K562 (cell line): Measurements from ENCODE around the gene AFF1. TPM values are rescaled to one million over a fixed set of nuclear protein-coding genes. Genes with fewer than 3 reads are reported as not detected.

ENCODE experiments used
- ATAC-seq: fragments of 200-7000 bp; cut with Tn5 transposase; 3 replicates; pipeline ENCODE4 v1.9.1; 2020; ENCODE audit warnings: moderate library complexity
- BruUV-seq: library from RNA; stranded (reverse); fragments of 400-500 nt; replicated peaks from 2 replicates; lab custom pipeline; 2021; lab: Mats Ljungman, UMichigan
- CTCF ChIA-PET: fragments of 300-600 bp; formaldehyde crosslinking; extraction: SDS; loops from one replicate; lab custom pipeline; 2021; ENCODE audit warnings: low intra/inter-chr PET ratio; lab: Yijun Ruan, JAX
- POLR2A ChIA-PET: fragments of 300-600, 350-650 bp; sonication (Branson Sonifier 250); formaldehyde crosslinking; extraction: SDS; loops from one replicate; lab custom pipeline; 2021; ENCODE audit warnings: antibody characterized with exemption, inconsistent platforms; lab: Yijun Ruan, JAX
- DNase-seq, 4 experiments: peaks; one replicate each; pipeline versions ENCODE4 v3.0.0 to v3.0.0-alpha.2; 2011 to 2018; ENCODE audit warnings: low spot score in 3 of 4, mixed read lengths in 3 of 4; ENCODE audit errors: extremely low read depth in 1 of 4
- FAIRE-seq: peaks from 2 replicates; lab custom pipeline; 2011; peaks lifted over from hg19 to GRCh38; lab: Jason Lieb, UNC
- H2AFZ ChIP-seq: 2 replicates; pipeline ENCODE4 v1.6.0; 2011; ENCODE audit warnings: low read depth, low read length, control low read depth, inconsistent platforms
- H3K27ac ChIP-seq: fragments of 200-600 bp; 3 replicates; pipeline ENCODE4 v1.8.0; 2011; ENCODE audit warnings: low read depth, mild to moderate bottlenecking, control low read depth, inconsistent platforms, low read length, moderate library complexity, mixed read lengths; ENCODE audit errors: extremely low read depth
- H3K27me3 ChIP-seq, 2 experiments: fragments of 300-600 bp in 1 of 2; 2 replicates in 1 of 2; 3 replicates in 1 of 2; pipeline versions ENCODE4 v1.6.0 to v1.8.0; 2011; ENCODE audit warnings: inconsistent platforms in 2 of 2, low read length in 2 of 2, mild to moderate bottlenecking in 1 of 2, mixed read lengths in 1 of 2, moderate library complexity in 1 of 2; ENCODE audit not compliant: control insufficient read depth in 2 of 2, insufficient read depth in 2 of 2
- H3K36me3 ChIP-seq: fragments of 300-600 bp; 3 replicates; pipeline ENCODE4 v1.8.0; 2011; ENCODE audit warnings: mild to moderate bottlenecking, low read length, inconsistent platforms; ENCODE audit not compliant: control insufficient read depth, insufficient read depth
- H3K4me1 ChIP-seq, 2 experiments: fragments of 200-600 bp in 1 of 2; replicated peaks in 1 of 2; 2 replicates in 1 of 2; 3 replicates in 1 of 2; pipeline versions ENCODE4 v1.5.1 to v1.8.0; 2011; ENCODE audit warnings: inconsistent platforms in 2 of 2, low read length in 2 of 2, mild to moderate bottlenecking in 1 of 2, mixed read lengths in 1 of 2, moderate library complexity in 1 of 2; ENCODE audit not compliant: control insufficient read depth in 2 of 2, insufficient read depth in 2 of 2
- H3K4me2 ChIP-seq: 2 replicates; pipeline ENCODE4 v1.6.1; 2011; ENCODE audit warnings: low read length, control low read depth, inconsistent platforms, mixed read lengths; ENCODE audit not compliant: insufficient read depth
- H3K4me3 ChIP-seq: fragments of 200-600 bp; sonication (generic), shearing (Covaris generic); 2 replicates; pipeline ENCODE4 v1.5.1; 2016; ENCODE audit warnings: control low read depth, inconsistent platforms
- H3K79me2 ChIP-seq: fragments of 200-600 bp; 3 replicates; pipeline ENCODE4 v1.8.0; 2011; ENCODE audit warnings: low read length, inconsistent platforms; ENCODE audit not compliant: control insufficient read depth, insufficient read depth
- H3K9ac ChIP-seq, 2 experiments: 2 replicates each; pipeline versions ENCODE4 v1.6.0 to v1.6.1; 2011; ENCODE audit warnings: low read depth in 2 of 2, low read length in 2 of 2, control low read depth in 1 of 2, inconsistent platforms in 1 of 2, mild to moderate bottlenecking in 1 of 2, mixed read lengths in 1 of 2; ENCODE audit not compliant: insufficient read depth in 1 of 2
- H3K9me1 ChIP-seq: one replicate; pipeline ENCODE4 v1.6.0; 2011; ENCODE audit warnings: inconsistent platforms, mild to moderate bottlenecking, low read length, moderate library complexity; ENCODE audit not compliant: control insufficient read depth, insufficient read depth
- H3K9me3 ChIP-seq: replicated peaks from 2 replicates; pipeline ENCODE4 v1.5.1; 2011; ENCODE audit warnings: low read depth, low read length, inconsistent platforms; ENCODE audit not compliant: control insufficient read depth, insufficient read depth
- H4K20me1 ChIP-seq: replicated peaks from 2 replicates; pipeline ENCODE4 v1.6.1; 2011; ENCODE audit warnings: low read length, inconsistent platforms, mixed read lengths; ENCODE audit not compliant: control insufficient read depth, insufficient read depth
- KAT2B ChIP-seq: IDR thresholded peaks from one replicate; pipeline ENCODE4 v1.6.1; 2012; ENCODE audit warnings: low read depth, mild to moderate bottlenecking, control low read depth, inconsistent platforms, low read length, moderate library complexity
- POLR2AphosphoS5 ChIP-seq: IDR thresholded peaks from 2 replicates; pipeline ENCODE4 v1.6.1; 2011; ENCODE audit warnings: mild to moderate bottlenecking, low read depth, low read length, moderate library complexity; ENCODE audit not compliant: control insufficient read depth, insufficient read depth
- RAD21 ChIP-seq, 2 experiments: fragments of 250-450 bp in 1 of 2; fragments of 450-650 bp in 1 of 2; sonication (Bioruptor Pico) in 1 of 2; formaldehyde crosslinking in 1 of 2; IDR thresholded peaks in 1 of 2; conservative IDR thresholded peaks in 1 of 2; 2 replicates each; pipeline versions ENCODE4 v1.4.0 to v1.8.0; 2020 to 2022; ENCODE audit warnings: mild to moderate bottlenecking in 2 of 2, moderate library complexity in 1 of 2
- RBM25 ChIP-seq: fragments of 200-400 bp; formaldehyde crosslinking; IDR thresholded peaks from 2 replicates; pipeline ENCODE4 v1.6.1; 2018; ENCODE audit warnings: low read length, low read depth, moderate library complexity; ENCODE audit not compliant: severe bottlenecking
- SRSF3 ChIP-seq: fragments of 200-400 bp; formaldehyde crosslinking; IDR thresholded peaks from 2 replicates; pipeline ENCODE4 v1.6.1; 2016; ENCODE audit warnings: mild to moderate bottlenecking, low read length, moderate library complexity; ENCODE audit not compliant: insufficient read depth
- TFAM ChIP-seq: fragments of 250-450 bp; sonication (Bioruptor Pico); conservative IDR thresholded peaks from 2 replicates; pipeline ENCODE4 v1.5.0; 2021; ENCODE audit warnings: mild to moderate bottlenecking, moderate library complexity
- ZC3H11A ChIP-seq: IDR thresholded peaks from 2 replicates; pipeline ENCODE4 v1.6.1; 2012; ENCODE audit warnings: low read depth, low read length, improper control_type of control experiment
- ZNF668 ChIP-seq: fragments of 250-450 bp; sonication (Bioruptor Pico); IDR thresholded peaks from 2 replicates; pipeline ENCODE4 v1.8.0; 2022; ENCODE audit warnings: mild to moderate bottlenecking, inconsistent platforms
- WGBS: fragments of 100-300 bp; shearing (Covaris generic); methylation state at CpG from one replicate; pipeline ENCODE4 v1.1.6; 2016; ENCODE audit warnings: low coverage, mixed read lengths; ENCODE audit not compliant: insufficient coverage; ENCODE audit errors: missing lambda C conversion rate; 5-methylcytosine and 5-hydroxymethylcytosine counted together
- in situ Hi-C: fragments of 300-500 bp; cut with MboI; formaldehyde crosslinking; loops from 4 replicates; pipeline ENCODE4 v1.15.0; 2018; ENCODE audit warnings: inconsistent platforms, mixed read lengths
- intact Hi-C: fragments of 100-400 bp; cut with micrococcal nuclease; formaldehyde crosslinking; loops from 2 replicates; pipeline ENCODE4 v1.14.2; 2022
- polyA plus RNA-seq, 8 experiments: library from polyadenylated mRNA; depleted of rRNA in 4 of 8; stranded (reverse) in 5 of 8; unstranded in 3 of 8; fragments of >200 nt; fragmentation: Nextera tagmentation in 2 of 8; fragmentation: Illumina TruSeq in 1 of 8; extraction: Ambion mirVana in 2 of 8; extraction: Trizol in 1 of 8; gene quantifications; 2 replicates each; pipeline versions ENCODE4 v1.2.1 to v1.2.3, GENCODE V29; 2011 to 2014; ENCODE audit warnings: inconsistent platforms in 1 of 8, missing spikeins in 1 of 8
- total RNA-seq, 7 experiments: library from RNA; depleted of rRNA in 6 of 7; stranded (reverse); fragments of >200 nt in 6 of 7; fragmentation: Illumina TruSeq in 2 of 7; extraction: Trizol in 2 of 7; gene quantifications; 2 replicates each; pipeline versions ENCODE4 v1.2.1 to v1.2.3, GENCODE V29; 2011 to 2021; ENCODE audit warnings: low replicate concordance in 1 of 7
- TF ChIP-seq, protein P1 (sequence below): sonication (generic); formaldehyde crosslinking; IDR thresholded peaks from 2 replicates; pipeline ENCODE4 v1.8.0; 2022; ENCODE audit warnings: mild to moderate bottlenecking, missing genetic modification reagents
- TF ChIP-seq, protein P2 (sequence below): fragments of 450-650 bp; IDR thresholded peaks from 2 replicates; pipeline ENCODE4 v1.6.1; 2014; ENCODE audit warnings: low read depth, mild to moderate bottlenecking, moderate library complexity, borderline replicate concordance
- TF ChIP-seq, protein P3 (sequence below): fragments of 250-450 bp; sonication (Bioruptor Pico); IDR thresholded peaks from 2 replicates; pipeline ENCODE4 v1.4.0; 2020; ENCODE audit warnings: mild to moderate bottlenecking, moderate library complexity, borderline replicate concordance

AFF1 gene
- total and polyA plus RNA-seq, 9 of the 15 experiments (the other 6 are each of a cell fraction or from before 2014, with no cell fraction given): 4.1 to 47.5 (median 17.2) TPM

DNA sequence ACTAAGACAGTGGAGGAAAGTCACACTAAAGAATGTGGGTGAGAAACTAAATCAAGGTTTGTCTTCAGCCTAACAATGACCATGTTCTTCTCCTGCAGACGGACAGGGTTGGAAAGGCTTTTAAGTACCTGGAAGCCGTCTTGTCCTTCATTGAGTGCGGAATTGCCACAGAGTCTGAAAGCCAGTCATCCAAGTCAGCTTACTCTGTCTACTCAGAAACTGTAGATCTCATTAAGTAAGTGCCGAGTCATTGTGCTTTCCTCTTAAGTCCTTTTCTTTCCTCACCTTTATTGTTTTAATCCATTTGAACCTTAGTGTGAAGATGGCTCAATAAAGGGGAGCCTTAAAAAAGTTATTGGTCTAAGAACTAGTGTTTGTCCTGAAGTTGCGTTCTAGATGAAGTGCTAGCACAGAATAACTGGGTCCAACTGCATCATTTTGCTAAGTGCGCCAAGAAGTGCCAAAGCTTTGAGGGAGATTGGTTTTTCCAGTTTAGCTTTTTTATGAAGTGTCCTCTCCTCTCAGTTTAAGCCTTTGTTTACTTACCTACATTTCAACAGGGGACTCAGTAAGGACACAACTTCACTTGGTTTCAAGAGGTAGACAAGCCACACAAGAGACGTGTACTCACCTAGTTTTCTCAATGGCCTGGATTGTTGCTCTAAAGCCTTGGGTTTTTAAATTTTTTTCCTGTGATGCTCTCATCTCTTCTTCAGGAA lies 196.3 kb downstream of the AFF1 start:
- H4K20me1 ChIP-seq: no peaks in the 10 kb centered on the region
- CTCF ChIA-PET: no interaction called here
- no peaks in the 10 kb centered on the region for H3K9me1 ChIP-seq
- no peak overlapping the region for H3K9ac ChIP-seq
- no peak overlapping the region for H2AFZ ChIP-seq
- no peak overlapping the region for H3K4me3 ChIP-seq
- DNase-seq (peak in 1 of 4 experiments; percentile 16), FAIRE-seq (peak; percentile 48), ATAC-seq (peak; percentile 65)
- no peak overlapping the region for H3K4me2 ChIP-seq
- POLR2A ChIA-PET: interaction anchor here (1.0 kb wide), 1 partner anchor 30 kb away, joined by 4 read pairs; no protein-coding TSS in a partner anchor
- no TSS peak for BruUV-seq
- intact Hi-C loops (no loop called here), in situ Hi-C loops (no loop called here)
- H3K9me3 ChIP-seq: no peaks in the 10 kb centered on the region
- no peak overlapping the region; the same call in 2 of the 3 replicates for H3K27ac ChIP-seq
- H3K27me3 ChIP-seq: no peaks in the 10 kb centered on the region
- peaks cover 96% of the 10 kb centered on the region for H3K36me3 ChIP-seq
- peaks cover 0 to 3% of the 10 kb centered on the region in 2 experiments; a peak in 1 of 5 replicates for H3K4me1 ChIP-seq
- 96% methylated on average over 7 of the region's 7 CpGs for WGBS
- no peaks in the 10 kb centered on the region for H3K79me2 ChIP-seq
- TF ChIP-seq POLR2AphosphoS5 (no peak), RAD21 (CRISPR knock-in tag; conservative IDR thresholded peaks at IDR 0.05 in 1 of 2, IDR thresholded peaks at IDR 0.05 in 1 of 2) (no peak), KAT2B (no peak), SRSF3 (no peak), ZNF668 (CRISPR knock-in tag) (no peak), RBM25 (no peak), TFAM (CRISPR knock-in tag) (no peak), ZC3H11A (no peak)
- TF ChIP-seq, protein P1, sequence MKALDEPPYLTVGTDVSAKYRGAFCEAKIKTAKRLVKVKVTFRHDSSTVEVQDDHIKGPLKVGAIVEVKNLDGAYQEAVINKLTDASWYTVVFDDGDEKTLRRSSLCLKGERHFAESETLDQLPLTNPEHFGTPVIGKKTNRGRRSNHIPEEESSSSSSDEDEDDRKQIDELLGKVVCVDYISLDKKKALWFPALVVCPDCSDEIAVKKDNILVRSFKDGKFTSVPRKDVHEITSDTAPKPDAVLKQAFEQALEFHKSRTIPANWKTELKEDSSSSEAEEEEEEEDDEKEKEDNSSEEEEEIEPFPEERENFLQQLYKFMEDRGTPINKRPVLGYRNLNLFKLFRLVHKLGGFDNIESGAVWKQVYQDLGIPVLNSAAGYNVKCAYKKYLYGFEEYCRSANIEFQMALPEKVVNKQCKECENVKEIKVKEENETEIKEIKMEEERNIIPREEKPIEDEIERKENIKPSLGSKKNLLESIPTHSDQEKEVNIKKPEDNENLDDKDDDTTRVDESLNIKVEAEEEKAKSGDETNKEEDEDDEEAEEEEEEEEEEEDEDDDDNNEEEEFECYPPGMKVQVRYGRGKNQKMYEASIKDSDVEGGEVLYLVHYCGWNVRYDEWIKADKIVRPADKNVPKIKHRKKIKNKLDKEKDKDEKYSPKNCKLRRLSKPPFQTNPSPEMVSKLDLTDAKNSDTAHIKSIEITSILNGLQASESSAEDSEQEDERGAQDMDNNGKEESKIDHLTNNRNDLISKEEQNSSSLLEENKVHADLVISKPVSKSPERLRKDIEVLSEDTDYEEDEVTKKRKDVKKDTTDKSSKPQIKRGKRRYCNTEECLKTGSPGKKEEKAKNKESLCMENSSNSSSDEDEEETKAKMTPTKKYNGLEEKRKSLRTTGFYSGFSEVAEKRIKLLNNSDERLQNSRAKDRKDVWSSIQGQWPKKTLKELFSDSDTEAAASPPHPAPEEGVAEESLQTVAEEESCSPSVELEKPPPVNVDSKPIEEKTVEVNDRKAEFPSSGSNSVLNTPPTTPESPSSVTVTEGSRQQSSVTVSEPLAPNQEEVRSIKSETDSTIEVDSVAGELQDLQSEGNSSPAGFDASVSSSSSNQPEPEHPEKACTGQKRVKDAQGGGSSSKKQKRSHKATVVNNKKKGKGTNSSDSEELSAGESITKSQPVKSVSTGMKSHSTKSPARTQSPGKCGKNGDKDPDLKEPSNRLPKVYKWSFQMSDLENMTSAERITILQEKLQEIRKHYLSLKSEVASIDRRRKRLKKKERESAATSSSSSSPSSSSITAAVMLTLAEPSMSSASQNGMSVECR: no peak
- TF ChIP-seq, protein P2, sequence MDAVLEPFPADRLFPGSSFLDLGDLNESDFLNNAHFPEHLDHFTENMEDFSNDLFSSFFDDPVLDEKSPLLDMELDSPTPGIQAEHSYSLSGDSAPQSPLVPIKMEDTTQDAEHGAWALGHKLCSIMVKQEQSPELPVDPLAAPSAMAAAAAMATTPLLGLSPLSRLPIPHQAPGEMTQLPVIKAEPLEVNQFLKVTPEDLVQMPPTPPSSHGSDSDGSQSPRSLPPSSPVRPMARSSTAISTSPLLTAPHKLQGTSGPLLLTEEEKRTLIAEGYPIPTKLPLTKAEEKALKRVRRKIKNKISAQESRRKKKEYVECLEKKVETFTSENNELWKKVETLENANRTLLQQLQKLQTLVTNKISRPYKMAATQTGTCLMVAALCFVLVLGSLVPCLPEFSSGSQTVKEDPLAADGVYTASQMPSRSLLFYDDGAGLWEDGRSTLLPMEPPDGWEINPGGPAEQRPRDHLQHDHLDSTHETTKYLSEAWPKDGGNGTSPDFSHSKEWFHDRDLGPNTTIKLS: no peak
- TF ChIP-seq, protein P3, sequence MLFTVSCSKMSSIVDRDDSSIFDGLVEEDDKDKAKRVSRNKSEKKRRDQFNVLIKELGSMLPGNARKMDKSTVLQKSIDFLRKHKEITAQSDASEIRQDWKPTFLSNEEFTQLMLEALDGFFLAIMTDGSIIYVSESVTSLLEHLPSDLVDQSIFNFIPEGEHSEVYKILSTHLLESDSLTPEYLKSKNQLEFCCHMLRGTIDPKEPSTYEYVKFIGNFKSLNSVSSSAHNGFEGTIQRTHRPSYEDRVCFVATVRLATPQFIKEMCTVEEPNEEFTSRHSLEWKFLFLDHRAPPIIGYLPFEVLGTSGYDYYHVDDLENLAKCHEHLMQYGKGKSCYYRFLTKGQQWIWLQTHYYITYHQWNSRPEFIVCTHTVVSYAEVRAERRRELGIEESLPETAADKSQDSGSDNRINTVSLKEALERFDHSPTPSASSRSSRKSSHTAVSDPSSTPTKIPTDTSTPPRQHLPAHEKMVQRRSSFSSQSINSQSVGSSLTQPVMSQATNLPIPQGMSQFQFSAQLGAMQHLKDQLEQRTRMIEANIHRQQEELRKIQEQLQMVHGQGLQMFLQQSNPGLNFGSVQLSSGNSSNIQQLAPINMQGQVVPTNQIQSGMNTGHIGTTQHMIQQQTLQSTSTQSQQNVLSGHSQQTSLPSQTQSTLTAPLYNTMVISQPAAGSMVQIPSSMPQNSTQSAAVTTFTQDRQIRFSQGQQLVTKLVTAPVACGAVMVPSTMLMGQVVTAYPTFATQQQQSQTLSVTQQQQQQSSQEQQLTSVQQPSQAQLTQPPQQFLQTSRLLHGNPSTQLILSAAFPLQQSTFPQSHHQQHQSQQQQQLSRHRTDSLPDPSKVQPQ (CRISPR knock-in tag): no peak
